Measurements from ENCODE around the gene KRT81. TPM values are rescaled to one million over a fixed set of nuclear protein-coding genes. Genes with fewer than 3 reads are reported as not detected.
A peak's percentile ranks its signal among the peaks of the same experiment; 100 is the strongest.

The KRT81 gene
- total and polyA plus RNA-seq, 2 experiments from 2014 or later: 0.11 to 0.34 TPM

- H3K27ac ChIP-seq: no peak overlapping the region
- H3K4me3 ChIP-seq: no peak overlapping the region
- H3K27me3 ChIP-seq (replicated peaks; ENCODE audit: insufficient read depth): no peaks in the 10 kb centered on the region
- H2AFZ ChIP-seq: no peak overlapping the region
- WGBS, 2 experiments (ENCODE audit: low coverage in 1 of 2, low lambda C conversion rate in 2 of 2, missing lambda C conversion rate in 2 of 2): 83 to 85% methylated on average over 17 to 18 of the region's 18 CpGs
- H3K4me2 ChIP-seq (ENCODE audit: unreplicated experiment): no peak overlapping the region
- H3K36me3 ChIP-seq (ENCODE audit: low read depth): no peaks in the 10 kb centered on the region
- H4K20me1 ChIP-seq (ENCODE audit: insufficient read depth): no peaks in the 10 kb centered on the region
- H3K9me3 ChIP-seq (ENCODE audit: low read depth): no peaks in the 10 kb centered on the region
- H3K9me2 ChIP-seq (ENCODE audit: insufficient read depth): no peaks in the 10 kb centered on the region
- no peaks in the 10 kb centered on the region for H3F3A ChIP-seq (ENCODE audit: insufficient read depth)
- peaks cover 21% of the 10 kb centered on the region for H3K4me1 ChIP-seq (ENCODE audit: insufficient read depth)
- in situ Hi-C loops (cut with MboI): no loop called here
- DNase-seq: peak; percentile 41
- TF ChIP-seq EZH2 (IDR thresholded peaks at IDR 0.05; ENCODE audit: insufficient read depth, poor library complexity, severe bottlenecking) (no peak), EZH2phosphoT487 (IDR thresholded peaks at IDR 0.05; ENCODE audit: insufficient read depth, low read depth) (no peak)
- H3K79me2 ChIP-seq (ENCODE audit: insufficient read depth): no peaks in the 10 kb centered on the region
- H3K9ac ChIP-seq: no peak overlapping the region
Measured at GRCh38 chr12:52248541-52249461, 42.5 kb downstream of the KRT81 start.

- in situ Hi-C loops (cut with MboI): no loop called here
- Histone ChIP-seq H2AFZ (no peak overlapping the region), H4K20me1 (ENCODE audit: insufficient read depth) (no peaks in the 10 kb centered on the region), H3K36me3 (ENCODE audit: low read depth) (no peaks in the 10 kb centered on the region), H3K9me3 (ENCODE audit: low read depth) (no peaks in the 10 kb centered on the region), H3K4me1 (ENCODE audit: insufficient read depth) (peaks cover 28% of the 10 kb centered on the region), H3K27ac (no peak overlapping the region), H3K4me3 (no peak overlapping the region), H3F3A (ENCODE audit: insufficient read depth) (no peaks in the 10 kb centered on the region), H3K9me2 (ENCODE audit: insufficient read depth) (no peaks in the 10 kb centered on the region), H3K4me2 (ENCODE audit: unreplicated experiment) (no peak overlapping the region), H3K27me3 (replicated peaks; ENCODE audit: insufficient read depth) (no peaks in the 10 kb centered on the region), H3K9ac (no peak overlapping the region), H3K79me2 (ENCODE audit: insufficient read depth) (no peaks in the 10 kb centered on the region)
- no peak for TF ChIP-seq EZH2phosphoT487 (IDR thresholded peaks at IDR 0.05; ENCODE audit: insufficient read depth, low read depth)
- no peak for TF ChIP-seq EZH2 (IDR thresholded peaks at IDR 0.05; ENCODE audit: insufficient read depth, poor library complexity, severe bottlenecking)
- DNase-seq: no peak
- WGBS, 2 experiments (ENCODE audit: low coverage in 1 of 2, low lambda C conversion rate in 2 of 2, missing lambda C conversion rate in 2 of 2): 95 to 99% methylated on average over 10 of the region's 10 CpGs
Measured at GRCh38 chr12:52247622-52248540, 43.5 kb downstream of the KRT81 start.

GRCh38 chr12:52246720-52247621, 44.4 kb downstream of the KRT81 start:
- WGBS, 2 experiments (ENCODE audit: low coverage in 1 of 2, low lambda C conversion rate in 2 of 2, missing lambda C conversion rate in 2 of 2): 75 to 78% methylated on average over 10 of the region's 10 CpGs
- no peaks in the 10 kb centered on the region for H3K79me2 ChIP-seq (ENCODE audit: insufficient read depth)
- no peak overlapping the region for H3K4me2 ChIP-seq (ENCODE audit: unreplicated experiment)
- H3K4me3 ChIP-seq: no peak overlapping the region
- TF ChIP-seq EZH2 (IDR thresholded peaks at IDR 0.05; ENCODE audit: insufficient read depth, poor library complexity, severe bottlenecking) (no peak), EZH2phosphoT487 (IDR thresholded peaks at IDR 0.05; ENCODE audit: insufficient read depth, low read depth) (no peak)
- H3K27me3 ChIP-seq (replicated peaks; ENCODE audit: insufficient read depth): no peaks in the 10 kb centered on the region
- H2AFZ ChIP-seq: no peak overlapping the region
- no peak for DNase-seq
- no peaks in the 10 kb centered on the region for H3K9me2 ChIP-seq (ENCODE audit: insufficient read depth)
- no peaks in the 10 kb centered on the region for H3F3A ChIP-seq (ENCODE audit: insufficient read depth)
- H3K9ac ChIP-seq: no peak overlapping the region
- H3K36me3 ChIP-seq (ENCODE audit: low read depth): no peaks in the 10 kb centered on the region
- no peaks in the 10 kb centered on the region for H3K9me3 ChIP-seq (ENCODE audit: low read depth)
- in situ Hi-C loops (cut with MboI): no loop called here
- peaks cover 28% of the 10 kb centered on the region for H3K4me1 ChIP-seq (ENCODE audit: insufficient read depth)
- no peak overlapping the region for H3K27ac ChIP-seq
- H4K20me1 ChIP-seq (ENCODE audit: insufficient read depth): no peaks in the 10 kb centered on the region
